HEK293 (cell line): ENCODE measurements around the gene ARPP19.

Experiments used
- CTCF ChIP-seq: fragments of 450-650 bp; formaldehyde crosslinking; IDR thresholded peaks from 2 replicates; pipeline ENCODE4 v1.5.1; 2016; ENCODE audit warnings: missing biosample characterization, missing genetic modification characterization
- ELK4 ChIP-seq: IDR thresholded peaks from 2 replicates; pipeline ENCODE4 v1.6.1; 2011; ENCODE audit warnings: mild to moderate bottlenecking, low read depth, low read length, borderline replicate concordance
- KLF1 ChIP-seq: fragments of 450-650 bp; formaldehyde crosslinking; IDR thresholded peaks from 2 replicates; pipeline ENCODE4 v1.5.1; 2016; ENCODE audit warnings: missing biosample characterization, missing genetic modification characterization
- REPIN1 ChIP-seq: fragments of 450-650 bp; formaldehyde crosslinking; IDR thresholded peaks from 2 replicates; pipeline ENCODE4 v1.5.1; 2017; ENCODE audit warnings: missing biosample characterization, missing genetic modification characterization, low read depth
- REST ChIP-seq: fragments of 450-650 bp; formaldehyde crosslinking; IDR thresholded peaks from 2 replicates; pipeline ENCODE4 v1.5.1; 2016; ENCODE audit warnings: missing biosample characterization, missing genetic modification characterization
- ZBTB7A ChIP-seq: fragments of 450-650 bp; formaldehyde crosslinking; IDR thresholded peaks from 2 replicates; pipeline ENCODE4 v1.5.1; 2016; ENCODE audit warnings: low read depth, missing biosample characterization, missing genetic modification characterization
- ZBTB8A ChIP-seq: fragments of 450-650 bp; formaldehyde crosslinking; IDR thresholded peaks from 2 replicates; pipeline ENCODE4 v1.5.1; 2016; ENCODE audit warnings: missing biosample characterization, missing genetic modification characterization
- ZNF473 ChIP-seq: fragments of 450-650 bp; formaldehyde crosslinking; IDR thresholded peaks from 2 replicates; pipeline ENCODE4 v1.5.1; 2017; ENCODE audit warnings: missing biosample characterization, missing genetic modification characterization
- ZNF48 ChIP-seq: fragments of 450-650 bp; formaldehyde crosslinking; IDR thresholded peaks from 2 replicates; pipeline ENCODE4 v1.5.1; 2016; ENCODE audit warnings: missing biosample characterization, missing genetic modification characterization

GRCh38 chr15:52518487-52519371, 50.1 kb downstream of the ARPP19 start:
- no peak for TF ChIP-seq REST (tag by site-specific recombination)
- TF ChIP-seq ELK4, result no peak
- no peak for TF ChIP-seq REPIN1
- TF ChIP-seq CTCF (tag by site-specific recombination), result no peak
- no peak for TF ChIP-seq ZBTB7A (tag by site-specific recombination)
- no peak for TF ChIP-seq ZBTB8A (tag by site-specific recombination)
- no peak for TF ChIP-seq KLF1 (tag by site-specific recombination)
- no peak for TF ChIP-seq ZNF473
- TF ChIP-seq ZNF48 (tag by site-specific recombination), result no peak
